ENCODE results near the gene FGFRL1.

- TF ChIP-seq CTCF (IDR thresholded peaks at IDR 0.05) (no peak), POLR2A (IDR thresholded peaks at IDR 0.05) (no peak)
Observed at GRCh38 chr4:1008840-1009541, 2.4 kb upstream of the FGFRL1 start.
